Measurements from ENCODE around the gene NME3.
"Not testable (repeated sequence)": the region's sequence is repeated elsewhere in the genome, so short reads cannot be mapped to it uniquely, and the experiment has no call there.

The NME3 gene

DNA sequence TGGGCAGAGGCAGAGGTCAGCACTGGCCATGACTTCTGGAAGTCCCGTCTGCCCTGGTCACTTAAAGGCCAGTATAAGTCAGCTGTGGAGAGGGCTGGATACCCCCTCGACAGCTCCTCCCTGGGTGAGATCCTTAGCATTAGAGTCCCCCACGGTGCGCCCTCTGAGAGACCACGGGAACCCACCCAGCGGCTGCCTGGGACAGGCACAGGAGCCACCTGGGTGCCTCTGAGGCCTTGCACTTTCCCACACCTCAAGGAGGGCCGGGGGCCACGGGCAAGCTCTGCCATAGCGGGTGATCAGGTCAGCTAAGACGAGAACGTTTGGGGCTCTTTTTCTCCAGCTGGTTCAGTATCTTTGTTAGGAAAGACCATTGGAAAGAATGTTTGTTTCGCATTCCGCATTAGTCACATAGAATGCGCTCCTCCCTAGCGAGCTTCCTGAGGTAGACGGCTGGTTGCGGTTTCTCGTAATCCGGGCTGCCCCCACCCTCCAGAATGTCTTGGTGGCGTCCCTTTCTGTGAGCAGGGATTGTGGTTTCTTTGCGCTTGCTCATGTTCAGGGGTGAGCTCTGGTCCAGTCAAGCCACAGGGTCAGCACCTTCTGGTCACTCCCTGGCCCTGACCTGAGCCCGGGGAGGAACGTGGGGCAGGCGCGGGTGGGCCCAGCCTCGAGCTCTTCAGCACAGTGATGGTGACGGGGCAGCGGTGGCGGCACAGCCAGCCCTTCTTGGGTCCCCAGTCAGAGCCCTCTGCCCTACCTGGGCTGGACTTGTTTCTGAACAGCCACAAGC is 25.2 kb downstream of the NME3 start:
- DNase-seq, result no peak

DNA sequence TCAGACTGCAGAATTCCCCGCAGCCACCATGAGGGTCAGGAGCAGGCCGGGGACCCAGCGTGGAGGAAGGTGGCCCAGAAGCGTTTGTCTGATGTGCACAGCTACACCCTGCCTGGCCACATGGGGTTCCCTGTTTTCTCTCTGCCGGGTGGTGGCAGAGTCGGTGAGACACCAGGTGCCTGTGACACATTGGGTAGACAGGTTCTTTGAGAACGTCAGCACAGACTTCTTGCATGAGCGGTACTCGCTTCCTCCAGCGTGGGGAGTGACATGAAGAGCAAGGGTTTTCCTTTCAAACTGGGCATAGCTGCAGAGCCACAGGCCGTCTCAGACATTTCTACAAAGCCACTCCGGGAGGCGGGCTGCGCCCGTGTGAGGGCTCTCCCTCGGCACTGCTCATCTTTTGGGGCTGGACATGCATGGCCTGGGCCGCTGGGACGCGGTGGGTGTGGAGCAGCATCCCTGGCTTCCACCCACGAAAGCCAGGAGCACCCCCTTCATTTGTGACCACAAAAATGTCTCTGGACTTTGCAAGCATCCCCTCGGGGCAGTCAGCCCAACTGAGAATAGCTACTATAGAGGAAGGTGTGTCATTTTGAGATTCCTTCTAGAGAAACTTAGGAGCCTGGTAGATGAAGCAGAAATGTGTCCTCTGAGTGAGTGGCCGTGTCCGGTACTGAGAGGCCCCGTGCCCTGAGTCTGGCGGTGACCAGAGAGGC is 26.0 kb downstream of the NME3 start:
- no peak for DNase-seq

DNA sequence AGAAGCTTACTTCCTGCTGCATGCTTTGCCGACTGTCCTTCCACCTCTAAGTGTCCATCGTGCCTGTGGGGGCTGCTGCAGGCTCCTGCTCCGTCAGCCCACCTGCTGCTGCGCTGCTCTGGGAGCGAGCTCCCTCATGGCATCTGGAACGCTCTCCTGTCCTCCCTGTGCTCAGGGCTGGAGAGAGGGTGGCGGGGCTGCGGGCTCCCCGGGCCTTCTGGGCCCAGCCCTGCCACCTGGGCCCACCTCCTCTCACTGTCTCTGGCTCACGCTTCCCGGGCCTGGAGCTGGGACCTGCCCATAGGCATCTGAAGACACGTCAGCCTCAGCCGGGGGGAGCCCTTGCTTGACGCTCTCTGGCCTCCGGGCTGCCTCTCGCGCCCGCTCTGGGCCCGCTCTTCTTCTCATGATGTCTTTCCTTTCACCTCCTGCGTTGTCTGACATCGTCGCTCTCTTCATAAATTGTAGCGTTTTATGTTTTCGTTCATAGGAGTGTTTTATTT is 27.0 kb downstream of the NME3 start:
- DNase-seq, result no peak

DNA sequence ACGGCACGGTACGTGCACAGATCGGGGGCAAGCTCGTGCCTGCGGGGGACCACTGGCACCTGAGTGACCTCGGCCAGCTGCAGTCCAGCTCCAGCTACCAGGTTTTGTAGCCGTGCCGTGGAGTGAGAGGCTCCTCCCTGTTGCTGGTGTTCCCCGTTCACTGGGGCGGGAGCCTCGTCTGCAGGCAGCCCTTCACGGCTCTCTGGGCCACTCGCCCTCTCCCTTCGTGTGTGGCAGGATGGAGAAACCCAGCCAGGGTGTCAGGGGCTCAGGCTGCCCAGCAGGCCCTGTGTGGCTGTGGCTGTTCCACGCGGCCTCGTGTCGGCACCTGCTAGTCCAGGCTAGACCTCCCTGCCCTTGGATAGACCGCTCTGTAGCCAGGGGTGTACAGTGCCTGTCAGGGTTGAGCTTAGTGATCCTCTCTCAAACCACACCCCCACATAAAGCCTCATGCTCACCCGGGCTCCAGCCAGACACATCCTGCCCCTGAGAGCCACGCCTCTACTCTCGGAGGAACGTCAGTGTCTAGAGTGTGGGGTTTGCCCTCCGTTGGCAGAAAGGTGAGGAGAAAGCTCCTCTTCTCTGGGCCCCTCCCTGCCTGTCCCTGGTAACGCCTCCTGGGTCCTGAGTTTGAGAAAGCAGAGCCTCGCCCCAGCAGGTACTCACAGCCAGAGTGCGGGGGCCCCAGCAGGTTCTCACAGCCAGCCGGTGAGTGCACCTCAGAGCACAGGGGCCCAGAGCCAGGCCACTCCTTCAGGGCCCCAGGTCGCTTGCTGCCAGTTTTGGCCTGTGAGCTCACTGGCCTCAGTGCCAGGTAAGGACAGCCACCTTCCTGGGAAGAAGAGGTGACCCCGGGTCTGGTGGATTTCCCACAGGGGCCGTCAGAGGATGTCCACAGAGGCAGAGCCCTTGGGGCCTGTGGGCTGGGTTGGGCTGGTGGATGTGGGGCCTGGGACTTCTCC is 27.7 kb downstream of the NME3 start:
- no peak for DNase-seq

DNA sequence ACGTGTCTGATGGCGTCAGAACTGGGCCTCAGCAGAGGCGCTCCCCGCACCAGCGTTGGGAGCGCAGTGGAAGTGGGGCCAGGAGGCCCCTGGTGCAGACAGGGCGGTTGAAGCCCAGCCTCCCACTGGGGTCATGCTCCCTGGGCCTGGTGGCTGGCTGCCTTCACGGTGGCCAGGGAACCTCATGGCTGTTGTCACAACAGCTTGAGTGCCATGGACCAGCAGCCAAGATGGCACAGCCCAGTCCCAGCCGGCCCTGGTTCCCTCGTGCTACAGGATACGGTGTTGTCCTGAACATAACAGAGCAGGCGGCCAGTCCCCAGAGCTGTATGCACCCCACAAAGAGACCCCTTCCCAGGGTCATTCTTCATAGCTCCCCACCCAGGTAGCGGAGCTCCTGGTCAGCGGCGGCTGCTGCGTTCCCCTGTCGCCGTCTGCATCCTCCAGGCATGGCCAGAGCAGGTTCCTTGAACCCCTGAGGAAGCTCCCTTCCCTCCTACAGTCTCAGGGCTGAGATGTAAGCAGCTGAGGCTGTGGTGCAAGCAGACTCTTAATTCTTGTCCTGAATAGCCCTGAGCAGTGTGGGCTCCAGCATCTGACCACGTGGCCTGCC is 29.7 kb downstream of the NME3 start:
- no peak for DNase-seq

DNA sequence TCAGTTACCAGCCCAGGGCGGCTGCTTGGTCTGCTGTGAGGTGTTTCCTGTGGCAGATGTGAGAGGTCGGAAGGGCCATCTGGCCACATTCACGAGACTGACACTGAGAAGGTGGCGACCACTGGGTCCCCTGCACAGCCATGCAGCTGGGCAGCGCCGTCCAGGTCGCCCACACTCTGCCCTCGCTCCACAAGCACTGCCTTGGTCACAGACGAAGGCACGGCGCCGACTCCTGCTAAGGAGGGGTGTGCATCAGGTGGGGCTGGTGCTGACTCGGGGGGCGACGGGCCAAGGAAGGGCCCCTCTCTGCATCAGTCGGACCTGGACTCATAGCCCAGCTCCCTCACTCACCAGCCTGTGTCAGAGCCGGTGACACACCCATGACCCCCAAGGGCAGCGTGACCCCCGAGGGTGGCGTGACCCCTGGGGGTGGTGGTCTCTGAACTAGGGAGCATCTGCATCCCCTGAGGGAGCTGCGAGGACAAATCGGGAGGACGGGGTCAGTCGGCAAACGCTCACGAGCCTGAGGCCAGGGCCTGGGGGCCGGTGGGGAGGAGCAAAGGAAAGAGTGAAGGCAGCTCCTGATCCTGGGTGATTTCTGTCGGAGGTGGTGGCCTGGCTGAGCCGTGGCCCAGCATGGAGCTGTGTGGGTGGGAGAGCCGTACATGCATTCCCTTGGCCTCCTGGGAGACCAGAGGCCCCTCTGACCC is 30.4 kb downstream of the NME3 start:
- DNase-seq, result no peak

DNA sequence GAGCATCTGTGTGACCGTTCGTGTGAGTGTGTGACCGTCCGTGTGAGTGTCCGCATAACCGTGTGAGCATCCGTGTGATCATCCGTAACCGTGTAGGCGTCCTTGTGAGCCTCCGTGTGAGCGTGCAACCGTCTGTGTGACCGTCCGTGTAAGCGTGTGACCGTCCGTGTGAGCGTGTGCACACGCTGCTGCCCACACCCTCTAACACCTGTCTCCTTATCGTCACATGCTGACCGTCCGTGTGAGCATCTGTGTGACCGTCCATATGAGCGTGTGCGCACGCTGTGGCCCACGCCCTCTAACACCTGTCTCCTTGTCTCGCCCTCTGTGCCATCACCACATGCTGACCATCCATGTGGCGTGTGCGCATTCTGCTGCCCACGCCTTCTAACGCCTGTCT is 31.1 kb downstream of the NME3 start:
- DNase-seq, result no peak

DNA sequence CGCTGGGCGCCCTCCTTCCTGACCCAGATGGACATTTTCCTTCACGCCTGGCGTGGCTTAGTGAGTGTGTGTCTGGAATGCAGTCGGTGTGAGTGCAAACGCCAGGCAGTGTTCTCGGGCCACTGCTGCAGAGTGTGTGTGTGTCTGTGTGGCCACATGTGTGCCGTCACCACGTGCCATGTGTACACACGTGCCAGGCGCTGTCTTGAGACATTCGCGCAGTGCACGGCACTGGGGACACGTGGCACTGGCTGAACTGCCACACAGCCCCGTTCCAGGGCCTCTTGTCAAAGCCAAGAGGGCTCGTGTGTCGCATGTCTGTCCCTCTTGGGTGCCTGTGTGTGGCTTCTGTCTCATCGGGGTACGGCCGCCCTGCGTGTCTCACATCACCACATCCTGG is 36.5 kb downstream of the NME3 start:
- DNase-seq, result no peak

DNA sequence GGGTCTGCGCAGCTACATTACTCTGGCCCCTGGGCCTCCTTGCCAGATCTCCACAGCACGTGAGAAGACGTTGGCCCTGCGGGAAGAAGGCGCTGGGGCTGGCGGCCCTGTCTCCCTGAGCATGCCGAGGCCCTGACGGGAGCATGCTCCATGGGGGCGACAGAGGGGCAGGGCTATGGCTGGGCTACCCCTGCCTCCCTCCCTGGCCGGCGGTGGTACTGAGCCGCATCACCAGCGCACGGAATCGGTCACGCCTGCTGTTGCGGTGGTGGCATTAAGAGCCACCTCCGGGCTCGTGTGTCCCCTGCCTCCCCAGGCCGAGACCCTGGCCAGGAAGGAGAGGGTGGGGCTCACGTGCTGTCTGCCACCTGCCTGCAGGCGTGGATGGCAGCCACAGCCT is 37.2 kb downstream of the NME3 start:
- no peak for DNase-seq

DNA sequence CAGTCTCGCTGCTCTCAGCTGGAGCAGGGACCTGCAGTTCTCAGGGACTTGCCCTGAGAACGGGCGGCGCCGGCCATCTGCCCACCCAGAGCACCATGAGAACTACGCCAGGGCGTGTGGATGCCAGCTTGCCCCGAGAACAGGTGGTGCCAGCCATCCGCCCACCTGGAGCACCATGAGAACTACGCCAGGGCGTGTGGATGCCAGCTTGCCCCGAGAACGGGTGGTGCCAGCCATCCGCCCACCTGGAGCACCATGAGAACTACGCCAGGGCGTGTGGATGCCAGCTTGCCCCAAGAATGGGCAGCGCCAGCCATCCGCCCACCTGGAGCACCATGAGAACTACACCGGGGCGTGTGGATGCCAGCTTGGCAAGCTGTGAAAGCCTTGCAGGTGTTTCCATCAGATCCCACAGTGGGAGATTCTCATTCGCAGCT is 38.8 kb downstream of the NME3 start:
- DNase-seq, result not testable (repeated sequence)

DNA sequence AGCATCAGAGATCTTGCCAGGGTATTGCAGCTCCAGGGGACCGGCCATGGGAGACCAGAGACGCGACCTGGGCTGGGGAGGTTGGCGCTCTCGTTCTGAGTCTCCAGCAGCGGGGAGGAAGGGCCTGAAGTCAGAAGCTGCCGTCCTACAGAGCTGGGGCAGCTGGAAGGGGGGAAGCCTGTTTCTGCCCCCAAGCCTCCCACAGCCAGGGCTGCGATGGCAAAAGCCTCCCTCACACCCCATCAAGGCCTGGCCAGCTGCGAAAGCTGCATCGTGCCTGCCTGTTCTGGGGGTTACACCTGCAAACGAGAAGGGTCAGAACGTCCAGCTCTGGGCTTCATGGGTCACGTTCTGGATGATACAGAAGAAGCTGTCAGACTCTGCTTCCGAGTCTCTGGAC is 39.3 kb downstream of the NME3 start:
- no peak for DNase-seq

DNA sequence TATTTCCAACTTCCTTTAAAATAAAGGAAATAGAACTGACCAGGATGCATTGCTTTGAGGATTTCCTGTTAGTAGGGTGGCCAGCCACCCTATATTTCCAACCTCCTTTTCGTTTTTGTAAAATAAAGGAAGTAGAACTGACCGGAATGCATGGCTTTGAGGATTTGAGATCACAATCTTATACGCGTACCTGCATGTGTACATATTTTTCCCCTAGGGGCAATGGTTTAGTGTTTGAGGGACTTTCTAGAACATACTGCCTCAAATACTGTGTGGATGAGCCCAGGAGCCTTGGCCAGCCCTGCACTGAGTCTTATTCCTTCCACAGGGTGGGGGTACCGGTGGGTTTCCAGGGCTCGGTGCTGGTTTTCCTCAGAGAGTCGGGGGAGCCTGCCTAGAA is 39.7 kb downstream of the NME3 start:
- DNase-seq, result no peak

DNA sequence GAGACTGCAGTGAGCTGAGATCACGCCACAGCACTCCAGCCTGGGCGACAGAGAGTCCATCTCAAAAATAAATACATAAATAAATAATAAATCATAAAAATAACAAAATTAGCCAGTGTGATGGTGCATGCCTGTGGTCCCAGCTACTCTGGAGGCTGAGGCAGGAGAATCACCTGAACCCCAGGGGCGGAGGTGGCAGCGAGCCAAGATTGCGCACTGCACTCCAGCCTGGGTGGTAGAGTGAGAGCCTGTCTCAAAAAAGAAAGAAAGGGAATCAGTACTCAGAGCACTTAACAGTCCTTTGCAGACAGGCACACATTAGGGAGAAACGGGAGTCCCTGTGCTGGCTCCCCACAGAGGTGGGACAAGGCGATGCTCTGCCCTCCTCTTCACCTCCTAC is 40.3 kb downstream of the NME3 start:
- no peak for DNase-seq

DNA sequence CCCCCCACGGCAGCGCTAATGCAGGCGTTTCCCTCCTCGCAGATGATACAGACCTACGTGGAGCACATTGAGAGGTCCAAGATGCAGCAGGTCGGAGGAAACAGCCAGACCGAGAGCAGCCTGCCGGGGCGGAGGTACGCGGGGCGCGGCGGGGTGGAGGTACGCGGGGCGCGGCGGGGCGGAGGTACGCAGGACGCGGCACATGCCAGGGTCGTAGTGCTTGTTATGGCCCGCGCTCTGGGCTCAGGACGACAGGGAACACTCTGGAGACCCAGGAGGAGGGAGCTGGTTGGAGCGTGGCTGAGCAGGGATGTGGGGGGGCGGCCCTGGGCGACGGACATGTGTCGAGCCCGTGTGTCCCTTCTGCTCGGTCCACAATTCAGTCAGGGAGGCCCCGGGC is 41.9 kb downstream of the NME3 start:
- DNase-seq, result no peak

DNA sequence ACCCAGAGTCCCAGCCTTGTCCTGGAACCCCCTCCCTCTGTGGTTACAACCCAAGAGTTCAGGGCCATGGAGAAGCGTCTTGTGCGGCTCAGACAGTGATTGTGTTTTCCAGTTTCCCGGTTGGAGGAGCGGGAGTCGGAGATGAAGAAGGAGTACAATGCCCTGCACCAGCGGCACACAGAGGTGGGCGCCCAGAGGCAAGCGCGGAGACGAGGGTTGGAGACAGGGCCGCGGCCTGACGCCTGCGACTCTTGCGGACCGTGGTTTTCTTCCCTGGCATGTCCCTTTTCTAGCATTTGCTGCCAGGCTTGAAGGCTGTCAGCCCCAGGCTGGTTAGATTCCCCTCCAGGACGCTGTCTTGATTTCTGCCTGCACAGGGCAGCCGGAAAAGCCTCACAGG is 42.3 kb downstream of the NME3 start:
- DNase-seq, result no peak

DNA sequence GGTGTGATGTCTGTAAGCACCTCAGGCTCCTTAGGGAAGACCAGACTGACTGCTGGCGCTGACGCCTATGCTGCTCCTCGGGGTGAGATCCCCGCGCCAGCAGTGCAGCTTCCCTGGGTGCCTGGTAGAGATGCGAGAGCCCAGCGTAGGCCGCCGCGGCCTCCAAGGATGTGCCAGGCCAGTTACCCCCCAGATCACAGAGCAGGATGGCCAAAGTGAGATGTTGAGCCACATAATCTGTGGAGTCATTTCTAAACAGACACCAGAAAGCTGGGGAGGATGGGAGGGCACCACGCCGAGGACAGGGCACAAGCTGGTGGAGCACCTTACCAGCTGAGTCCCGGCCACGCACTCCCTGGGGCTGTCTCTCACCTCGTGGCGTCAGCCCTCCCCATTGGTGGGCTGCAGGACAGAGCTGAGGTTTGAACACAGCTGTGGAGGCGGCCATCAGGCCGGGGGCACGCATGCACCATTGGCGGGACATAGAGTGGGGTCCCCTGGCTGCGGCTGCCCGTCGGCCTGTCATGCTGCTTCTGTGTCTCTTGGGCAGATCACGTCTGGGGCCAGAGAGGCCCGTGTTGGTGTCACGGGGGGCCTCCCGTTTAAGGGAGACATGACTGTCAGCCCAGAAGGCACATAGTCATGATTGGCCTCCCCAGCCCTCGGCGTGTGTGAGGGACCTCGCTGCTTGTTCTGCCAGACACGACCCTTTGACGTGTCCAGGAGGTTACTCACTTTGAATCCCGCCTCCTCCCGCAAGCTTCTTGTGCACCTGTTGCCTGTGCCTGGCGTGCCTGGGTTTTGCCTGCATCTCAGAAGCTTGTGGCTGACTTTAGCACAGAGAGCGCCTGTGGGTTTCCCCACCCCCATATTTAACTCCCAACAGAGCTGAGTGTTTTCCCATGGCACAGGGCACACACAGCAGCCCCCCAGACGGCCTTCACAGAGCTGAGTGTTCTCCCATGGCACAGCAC is 43.4 kb downstream of the NME3 start:
- DNase-seq, result no peak

DNA sequence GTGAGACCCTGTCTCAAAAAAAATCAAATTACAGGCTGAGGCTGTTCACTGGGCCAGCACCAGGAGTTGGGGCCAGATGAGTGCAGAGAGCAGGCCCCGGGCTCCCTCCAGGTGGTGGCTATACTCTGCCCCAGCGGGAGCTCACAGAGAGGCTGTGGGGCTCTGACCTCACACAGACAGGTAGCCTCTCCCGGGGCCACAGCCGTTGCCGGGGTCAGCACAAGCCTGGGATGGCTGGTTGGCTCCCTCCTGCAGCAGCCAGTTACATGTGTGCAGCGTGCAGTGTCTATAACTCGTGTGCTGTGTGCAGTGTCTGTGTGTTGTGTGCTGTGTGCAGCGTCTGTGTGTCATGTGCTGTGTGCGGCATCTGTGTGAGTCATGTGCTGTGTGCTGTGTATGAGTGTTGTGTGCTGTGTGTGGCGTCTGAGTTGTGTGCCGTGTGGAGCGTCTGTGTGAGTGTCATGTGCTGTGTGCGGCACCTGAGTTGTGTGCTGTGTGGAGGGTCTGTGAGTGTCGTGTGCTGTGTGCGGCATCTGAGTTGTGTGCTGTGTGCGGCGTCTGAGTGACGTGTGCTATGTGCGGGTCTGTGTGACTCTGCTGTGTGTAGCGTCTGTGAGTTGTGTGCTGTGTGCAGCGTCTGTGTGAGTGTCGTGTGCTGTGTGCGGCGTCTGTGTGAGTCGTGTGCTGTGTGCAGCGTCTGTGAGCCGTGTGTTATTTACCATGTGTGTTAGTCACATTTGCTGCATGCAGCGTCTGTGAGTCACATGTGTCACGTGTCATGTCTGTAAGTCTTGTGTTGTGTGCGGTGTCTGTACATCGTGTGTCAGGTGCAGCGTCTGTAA is 44.5 kb downstream of the NME3 start:
- no peak for DNase-seq

DNA sequence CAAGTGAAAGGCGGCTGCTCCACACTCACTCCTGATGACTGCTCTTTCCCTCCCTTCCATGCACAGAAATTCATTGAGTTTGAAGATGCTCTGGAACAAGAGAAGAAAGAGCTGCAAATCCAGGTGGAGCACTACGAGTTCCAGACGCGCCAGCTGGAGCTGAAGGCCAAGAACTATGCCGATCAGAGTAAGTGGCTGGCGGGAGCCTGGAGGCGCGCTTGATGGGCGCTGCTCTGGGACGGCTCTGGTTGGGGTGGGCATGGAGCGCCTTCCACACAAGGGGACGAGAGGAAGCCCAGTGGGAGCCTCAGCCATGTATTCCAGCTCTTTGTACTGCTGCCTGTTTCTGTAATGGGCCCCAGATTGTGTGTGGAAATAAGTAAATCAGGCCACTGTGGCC is 46.9 kb downstream of the NME3 start:
- DNase-seq, result no peak

DNA sequence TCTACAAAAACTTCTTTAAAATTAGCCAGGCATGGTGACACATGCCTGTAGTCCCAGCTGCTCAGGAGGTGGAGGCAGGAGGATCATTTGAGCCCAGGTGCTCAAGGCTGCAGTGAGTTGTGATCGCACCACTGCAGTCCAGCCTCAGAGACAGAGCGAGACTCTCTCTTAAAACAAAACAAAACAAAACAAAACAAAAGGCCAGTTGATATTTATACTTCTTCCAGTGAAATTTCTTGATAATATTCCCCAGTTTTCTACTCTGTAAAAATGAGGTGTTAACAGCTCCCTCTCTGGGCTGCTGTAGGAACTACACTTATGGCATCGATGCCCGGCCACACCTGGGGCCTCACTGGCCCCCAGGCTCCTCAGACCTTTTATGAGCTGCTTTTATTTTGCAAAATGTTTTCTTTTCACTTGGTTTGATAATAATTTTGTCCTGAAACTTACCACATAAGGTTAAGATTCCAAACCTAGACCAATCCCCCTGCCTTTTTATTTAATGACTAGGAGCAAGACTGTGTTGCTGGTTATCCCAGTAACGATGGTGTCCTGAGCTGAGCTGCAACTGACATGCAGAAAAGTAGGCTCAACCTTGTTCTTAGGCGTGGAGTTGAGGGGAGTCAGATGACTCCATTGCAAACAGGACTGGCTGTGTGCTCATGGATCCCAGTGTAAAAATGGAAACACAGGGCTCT is 47.7 kb downstream of the NME3 start:
- no peak for DNase-seq

All from NCI-H2107 (cell line).